Measurements from ENCODE around the gene CLPTM1L. TPM values are rescaled to one million over a fixed set of nuclear protein-coding genes. Genes with fewer than 3 reads are reported as not detected.

The CLPTM1L gene
- total RNA-seq, 1 experiment from 2014 or later, result 141 TPM

GRCh38 chr5:1304033-1304432 lies 40.9 kb downstream of the CLPTM1L start:
- Histone ChIP-seq H4K20me1 (ENCODE audit: insufficient read depth, low read depth, low read length) (no peaks in the 10 kb centered on the region), H2AFZ (ENCODE audit: low read length) (no peak overlapping the region), H3K9me3 (ENCODE audit: low read length) (no peaks in the 10 kb centered on the region), H3K9me2 (replicated peaks; ENCODE audit: insufficient read depth, low read length) (no peaks in the 10 kb centered on the region), H3K4me1 (ENCODE audit: low read length) (peaks cover 8% of the 10 kb centered on the region), H3K9ac (ENCODE audit: low read length) (no peak overlapping the region), H3K79me2 (ENCODE audit: low read length) (no peaks in the 10 kb centered on the region), H3K27me3 (ENCODE audit: low read length) (no peaks in the 10 kb centered on the region), H3K4me3 (ENCODE audit: low read length) (no peak overlapping the region), H3K4me2 (ENCODE audit: low read depth, low read length, poor library complexity, severe bottlenecking) (no peak overlapping the region), H3K27ac (ENCODE audit: low read length) (no peak overlapping the region), H3K36me3 (ENCODE audit: insufficient read depth, low read length) (no peaks in the 10 kb centered on the region)
- DNase-seq, result no peak

GRCh38 chr5:1302258-1302657 lies 42.6 kb downstream of the CLPTM1L start:
- Histone ChIP-seq H3K36me3 (ENCODE audit: insufficient read depth, low read length) (no peaks in the 10 kb centered on the region), H3K9me3 (ENCODE audit: low read length) (no peaks in the 10 kb centered on the region), H3K4me2 (ENCODE audit: low read depth, low read length, poor library complexity, severe bottlenecking) (no peak overlapping the region), H3K4me3 (ENCODE audit: low read length) (no peak overlapping the region), H3K27ac (ENCODE audit: low read length) (no peak overlapping the region), H3K79me2 (ENCODE audit: low read length) (no peaks in the 10 kb centered on the region), H3K4me1 (ENCODE audit: low read length) (peaks cover 11% of the 10 kb centered on the region), H3K9me2 (replicated peaks; ENCODE audit: insufficient read depth, low read length) (no peaks in the 10 kb centered on the region), H3K27me3 (ENCODE audit: low read length) (no peaks in the 10 kb centered on the region), H4K20me1 (ENCODE audit: insufficient read depth, low read depth, low read length) (no peaks in the 10 kb centered on the region), H2AFZ (ENCODE audit: low read length) (no peak overlapping the region), H3K9ac (ENCODE audit: low read length) (no peak overlapping the region)
- no peak for DNase-seq

GRCh38 chr5:1300581-1301083 lies 44.3 kb downstream of the CLPTM1L start:
- Histone ChIP-seq H2AFZ (ENCODE audit: low read length) (no peak overlapping the region), H3K79me2 (ENCODE audit: low read length) (no peaks in the 10 kb centered on the region), H4K20me1 (ENCODE audit: insufficient read depth, low read depth, low read length) (no peaks in the 10 kb centered on the region), H3K4me2 (ENCODE audit: low read depth, low read length, poor library complexity, severe bottlenecking) (no peak overlapping the region), H3K27me3 (ENCODE audit: low read length) (no peaks in the 10 kb centered on the region), H3K4me3 (ENCODE audit: low read length) (no peak overlapping the region), H3K9me2 (replicated peaks; ENCODE audit: insufficient read depth, low read length) (no peaks in the 10 kb centered on the region), H3K27ac (ENCODE audit: low read length) (no peak overlapping the region), H3K4me1 (ENCODE audit: low read length) (peaks cover 11% of the 10 kb centered on the region), H3K9ac (ENCODE audit: low read length) (no peak overlapping the region), H3K9me3 (ENCODE audit: low read length) (no peaks in the 10 kb centered on the region), H3K36me3 (ENCODE audit: insufficient read depth, low read length) (no peaks in the 10 kb centered on the region)
- DNase-seq, result no peak

- H3K27ac ChIP-seq (ENCODE audit: low read length), result no peak overlapping the region
- H3K9ac ChIP-seq (ENCODE audit: low read length), result no peak overlapping the region
- no peaks in the 10 kb centered on the region for H3K36me3 ChIP-seq (ENCODE audit: insufficient read depth, low read length)
- H3K4me3 ChIP-seq (ENCODE audit: low read length), result no peak overlapping the region
- H3K79me2 ChIP-seq (ENCODE audit: low read length), result no peaks in the 10 kb centered on the region
- H3K9me3 ChIP-seq (ENCODE audit: low read length), result no peaks in the 10 kb centered on the region
- H3K4me2 ChIP-seq (ENCODE audit: low read depth, low read length, poor library complexity, severe bottlenecking), result no peak overlapping the region
- no peaks in the 10 kb centered on the region for H3K9me2 ChIP-seq (replicated peaks; ENCODE audit: insufficient read depth, low read length)
- no peak overlapping the region for H2AFZ ChIP-seq (ENCODE audit: low read length)
- DNase-seq, result no peak
- H3K27me3 ChIP-seq (ENCODE audit: low read length), result no peaks in the 10 kb centered on the region
- H3K4me1 ChIP-seq (ENCODE audit: low read length), result peaks cover 17% of the 10 kb centered on the region
- H4K20me1 ChIP-seq (ENCODE audit: insufficient read depth, low read depth, low read length), result no peaks in the 10 kb centered on the region
Observed at GRCh38 chr5:1299961-1300360, 44.9 kb downstream of the CLPTM1L start.

- Histone ChIP-seq H3K9me3 (ENCODE audit: low read length) (no peaks in the 10 kb centered on the region), H3K36me3 (ENCODE audit: insufficient read depth, low read length) (no peaks in the 10 kb centered on the region), H4K20me1 (ENCODE audit: insufficient read depth, low read depth, low read length) (no peaks in the 10 kb centered on the region), H3K9ac (ENCODE audit: low read length) (no peak overlapping the region), H3K79me2 (ENCODE audit: low read length) (no peaks in the 10 kb centered on the region; the same call in 1 of the 2 replicates), H2AFZ (ENCODE audit: low read length) (no peak overlapping the region), H3K4me2 (ENCODE audit: low read depth, low read length, poor library complexity, severe bottlenecking) (no peak overlapping the region), H3K27me3 (ENCODE audit: low read length) (no peaks in the 10 kb centered on the region), H3K4me3 (ENCODE audit: low read length) (no peak overlapping the region), H3K27ac (ENCODE audit: low read length) (no peak overlapping the region), H3K4me1 (ENCODE audit: low read length) (peaks cover 21% of the 10 kb centered on the region), H3K9me2 (replicated peaks; ENCODE audit: insufficient read depth, low read length) (no peaks in the 10 kb centered on the region)
- DNase-seq, result no peak
Observed at GRCh38 chr5:1299511-1299850, 45.4 kb downstream of the CLPTM1L start.

GRCh38 chr5:1298723-1299510 lies 46.0 kb downstream of the CLPTM1L start:
- Histone ChIP-seq H2AFZ (ENCODE audit: low read length) (no peak overlapping the region), H4K20me1 (ENCODE audit: insufficient read depth, low read depth, low read length) (no peaks in the 10 kb centered on the region), H3K27ac (ENCODE audit: low read length) (no peak overlapping the region), H3K4me1 (ENCODE audit: low read length) (peaks cover 26% of the 10 kb centered on the region), H3K9me3 (ENCODE audit: low read length) (no peaks in the 10 kb centered on the region), H3K9me2 (replicated peaks; ENCODE audit: insufficient read depth, low read length) (no peaks in the 10 kb centered on the region), H3K4me3 (ENCODE audit: low read length) (no peak overlapping the region), H3K9ac (ENCODE audit: low read length) (no peak overlapping the region), H3K36me3 (ENCODE audit: insufficient read depth, low read length) (no peaks in the 10 kb centered on the region), H3K79me2 (ENCODE audit: low read length) (peaks cover 5% of the 10 kb centered on the region; the same call in 1 of the 2 replicates), H3K27me3 (ENCODE audit: low read length) (no peaks in the 10 kb centered on the region), H3K4me2 (ENCODE audit: low read depth, low read length, poor library complexity, severe bottlenecking) (no peak overlapping the region)
- DNase-seq, result no peak

- no peaks in the 10 kb centered on the region for H3K9me3 ChIP-seq (ENCODE audit: low read length)
- no peak overlapping the region for H3K27ac ChIP-seq (ENCODE audit: low read length)
- no peak overlapping the region for H3K4me2 ChIP-seq (ENCODE audit: low read depth, low read length, poor library complexity, severe bottlenecking)
- no peaks in the 10 kb centered on the region for H4K20me1 ChIP-seq (ENCODE audit: insufficient read depth, low read depth, low read length)
- H3K27me3 ChIP-seq (ENCODE audit: low read length), result no peaks in the 10 kb centered on the region
- H3K79me2 ChIP-seq (ENCODE audit: low read length), result peaks cover 11% of the 10 kb centered on the region; the same call in 1 of the 2 replicates
- no peak overlapping the region for H2AFZ ChIP-seq (ENCODE audit: low read length)
- H3K9me2 ChIP-seq (replicated peaks; ENCODE audit: insufficient read depth, low read length), result no peaks in the 10 kb centered on the region
- H3K9ac ChIP-seq (ENCODE audit: low read length), result no peak overlapping the region
- DNase-seq, result no peak
- H3K36me3 ChIP-seq (ENCODE audit: insufficient read depth, low read length), result no peaks in the 10 kb centered on the region
- H3K4me1 ChIP-seq (ENCODE audit: low read length), result peaks cover 27% of the 10 kb centered on the region
- H3K4me3 ChIP-seq (ENCODE audit: low read length), result no peak overlapping the region
Observed at GRCh38 chr5:1298067-1298551, 46.8 kb downstream of the CLPTM1L start.

GRCh38 chr5:1297243-1297642 lies 47.7 kb downstream of the CLPTM1L start:
- Histone ChIP-seq H3K4me3 (ENCODE audit: low read length) (no peak overlapping the region), H3K4me1 (ENCODE audit: low read length) (peaks cover 26% of the 10 kb centered on the region), H3K36me3 (ENCODE audit: insufficient read depth, low read length) (no peaks in the 10 kb centered on the region), H2AFZ (ENCODE audit: low read length) (no peak overlapping the region), H3K4me2 (ENCODE audit: low read depth, low read length, poor library complexity, severe bottlenecking) (peak overlapping the region; percentile 6), H3K27ac (ENCODE audit: low read length) (no peak overlapping the region), H4K20me1 (ENCODE audit: insufficient read depth, low read depth, low read length) (no peaks in the 10 kb centered on the region), H3K9ac (ENCODE audit: low read length) (no peak overlapping the region), H3K79me2 (ENCODE audit: low read length) (peaks cover 11% of the 10 kb centered on the region; the same call in 1 of the 2 replicates), H3K9me3 (ENCODE audit: low read length) (no peaks in the 10 kb centered on the region), H3K9me2 (replicated peaks; ENCODE audit: insufficient read depth, low read length) (no peaks in the 10 kb centered on the region), H3K27me3 (ENCODE audit: low read length) (no peaks in the 10 kb centered on the region)
- peak; percentile 74 for DNase-seq
